B cell (primary cell): ENCODE measurements around the gene P4HA1.

ENCODE experiments used
- EZH2 ChIP-seq: IDR thresholded peaks from 2 replicates; pipeline ENCODE4 v1.6.1; 2012; ENCODE audit warnings: borderline replicate concordance, low read depth, mild to moderate bottlenecking, moderate library complexity, low read length; ENCODE audit not compliant: insufficient read depth, poor library complexity, severe bottlenecking
- TF ChIP-seq, protein P1 (sequence below): fragments of 200-600 bp; IDR thresholded peaks from one replicate; pipeline ENCODE4 v1.8.0; 2022; ENCODE audit warnings: antibody characterized with exemption, mild to moderate bottlenecking

DNA sequence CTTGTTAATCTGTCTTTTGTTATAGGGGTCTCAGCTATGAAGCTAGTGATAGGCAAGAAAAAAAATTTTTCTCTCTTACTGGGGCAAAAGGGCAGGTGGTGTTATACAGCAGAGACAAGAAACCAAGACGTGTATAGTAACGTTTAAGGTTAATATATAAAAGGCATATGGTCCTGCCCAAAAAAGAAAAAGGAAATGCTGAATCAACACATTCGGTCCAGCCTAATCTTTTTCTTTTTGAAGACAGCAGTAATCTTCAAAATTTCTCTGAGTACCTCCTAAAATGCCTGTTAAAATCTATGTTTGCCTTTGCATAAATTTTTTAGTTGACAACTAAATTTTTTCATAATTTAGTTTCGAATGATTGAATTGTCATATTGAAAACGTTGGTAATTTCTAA is 54.5 kb downstream of the P4HA1 start:
- TF ChIP-seq, protein P1, sequence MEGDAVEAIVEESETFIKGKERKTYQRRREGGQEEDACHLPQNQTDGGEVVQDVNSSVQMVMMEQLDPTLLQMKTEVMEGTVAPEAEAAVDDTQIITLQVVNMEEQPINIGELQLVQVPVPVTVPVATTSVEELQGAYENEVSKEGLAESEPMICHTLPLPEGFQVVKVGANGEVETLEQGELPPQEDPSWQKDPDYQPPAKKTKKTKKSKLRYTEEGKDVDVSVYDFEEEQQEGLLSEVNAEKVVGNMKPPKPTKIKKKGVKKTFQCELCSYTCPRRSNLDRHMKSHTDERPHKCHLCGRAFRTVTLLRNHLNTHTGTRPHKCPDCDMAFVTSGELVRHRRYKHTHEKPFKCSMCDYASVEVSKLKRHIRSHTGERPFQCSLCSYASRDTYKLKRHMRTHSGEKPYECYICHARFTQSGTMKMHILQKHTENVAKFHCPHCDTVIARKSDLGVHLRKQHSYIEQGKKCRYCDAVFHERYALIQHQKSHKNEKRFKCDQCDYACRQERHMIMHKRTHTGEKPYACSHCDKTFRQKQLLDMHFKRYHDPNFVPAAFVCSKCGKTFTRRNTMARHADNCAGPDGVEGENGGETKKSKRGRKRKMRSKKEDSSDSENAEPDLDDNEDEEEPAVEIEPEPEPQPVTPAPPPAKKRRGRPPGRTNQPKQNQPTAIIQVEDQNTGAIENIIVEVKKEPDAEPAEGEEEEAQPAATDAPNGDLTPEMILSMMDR: no peak
- TF ChIP-seq EZH2: no peak
